ENCODE data around the gene TFAP2A. TPM values are rescaled to one million over a fixed set of nuclear protein-coding genes. Genes with fewer than 3 reads are reported as not detected.

TFAP2A gene
- total and polyA plus RNA-seq, 12 donors: 0.12 to 0.95 (median 0.20) TPM; not detected in 2

GRCh38 chr6:10401004-10401536 lies 13.8 kb downstream of the TFAP2A start:
- no peak overlapping the region for H3K27ac ChIP-seq
- peaks cover 0 to 16% (median 13%) of the 10 kb centered on the region in 9 donors for H3K4me1 ChIP-seq
- intact Hi-C loops (cut with DNase I): no loop called here
- H3K4me3 ChIP-seq: no peak overlapping the region
- H3K36me3 ChIP-seq: no peaks in the 10 kb centered on the region
- H3K27me3 ChIP-seq: peaks cover 1 to 100% (median 98%) of the 10 kb centered on the region in 7 donors
- DNase-seq (no peak), ATAC-seq (no peak)
- WGBS, 2 donors: 22 to 31% methylated on average over 9 of the region's 9 CpGs
- peaks cover 0 to 6% (median 0%) of the 10 kb centered on the region in 11 donors for H3K9me3 ChIP-seq
- no peak for TF ChIP-seq CTCF (IDR thresholded peaks at IDR 0.05)

GRCh38 chr6:10400330-10400729 lies 14.5 kb downstream of the TFAP2A start:
- H3K27me3 ChIP-seq: peaks cover 7 to 100% (median 98%) of the 10 kb centered on the region in 7 donors
- H3K9me3 ChIP-seq: peaks cover 0 to 7% (median 0%) of the 10 kb centered on the region in 11 donors
- no peak overlapping the region for H3K4me3 ChIP-seq
- ATAC-seq: no peak
- H3K27ac ChIP-seq: no peak overlapping the region
- intact Hi-C loops (cut with DNase I): no loop called here
- peaks cover 0 to 16% (median 13%) of the 10 kb centered on the region in 9 donors for H3K4me1 ChIP-seq
- WGBS, 2 donors: 45 to 48% methylated on average over 8 of the region's 8 CpGs
- H3K36me3 ChIP-seq: no peaks in the 10 kb centered on the region
- TF ChIP-seq CTCF (IDR thresholded peaks at IDR 0.05): no peak
- no peak for DNase-seq

- no peak overlapping the region for H3K27ac ChIP-seq
- DNase-seq (no peak), ATAC-seq (no peak)
- peaks cover 0 to 7% (median 0%) of the 10 kb centered on the region in 11 donors for H3K9me3 ChIP-seq
- TF ChIP-seq CTCF (IDR thresholded peaks at IDR 0.05): no peak
- no peak overlapping the region for H3K4me3 ChIP-seq
- intact Hi-C loops (cut with DNase I): no loop called here
- peaks cover 7 to 100% (median 98%) of the 10 kb centered on the region in 7 donors for H3K27me3 ChIP-seq
- peaks cover 0 to 12% (median 9%) of the 10 kb centered on the region in 9 donors for H3K4me1 ChIP-seq
- no peaks in the 10 kb centered on the region for H3K36me3 ChIP-seq
- 81 to 86% methylated on average over 2 of the region's 2 CpGs for WGBS, 2 donors
These were observed 15.4 kb downstream of the TFAP2A start for GRCh38 chr6:10399451-10399850.

- WGBS, 2 donors: 26 to 28% methylated on average over 20 of the region's 20 CpGs
- Histone ChIP-seq H3K36me3 (no peaks in the 10 kb centered on the region), H3K27me3 (peaks cover 7 to 100% (median 100%) of the 10 kb centered on the region in 7 donors), H3K9me3 (peaks cover 0 to 7% (median 0%) of the 10 kb centered on the region in 11 donors), H3K27ac (no peak overlapping the region), H3K4me1 (peaks cover 0 to 7% (median 5%) of the 10 kb centered on the region in 9 donors), H3K4me3 (no peak overlapping the region)
- DNase-seq: no peak
- TF ChIP-seq CTCF (IDR thresholded peaks at IDR 0.05): no peak
- no peak for ATAC-seq
- intact Hi-C loops (cut with DNase I): no loop called here
These were observed 16.2 kb downstream of the TFAP2A start for GRCh38 chr6:10398446-10399218.

Data from heart right ventricle (tissue), 16 donors.